ENCODE results near the gene ALDH8A1. TPM values are rescaled to one million over a fixed set of nuclear protein-coding genes. Genes with fewer than 3 reads are reported as not detected.

ALDH8A1 gene
- total RNA-seq, 1 donor from 2014 or later: 1.1 TPM

GRCh38 chr6:134959603-134960002 is 9.7 kb upstream of the ALDH8A1 start:
- no peaks in the 10 kb centered on the region for H3K36me3 ChIP-seq (ENCODE audit: control insufficient read depth, insufficient read depth, low read length)
- no peak for FAIRE-seq
- TF ChIP-seq CTCF (IDR thresholded peaks at IDR 0.05; ENCODE audit: insufficient read depth, low read length, severe bottlenecking): no peak
- H3K4me3 ChIP-seq (ENCODE audit: low read depth, low read length): no peak overlapping the region
- H3K27me3 ChIP-seq (ENCODE audit: control insufficient read depth, insufficient read depth, low read length): no peaks in the 10 kb centered on the region
- DNase-seq (ENCODE audit: low read depth): no peak

- no peaks in the 10 kb centered on the region for H3K36me3 ChIP-seq (ENCODE audit: control insufficient read depth, insufficient read depth, low read length)
- no peak overlapping the region for H3K4me3 ChIP-seq (ENCODE audit: low read depth, low read length)
- no peak for TF ChIP-seq CTCF (IDR thresholded peaks at IDR 0.05; ENCODE audit: insufficient read depth, low read length, severe bottlenecking)
- H3K27me3 ChIP-seq (ENCODE audit: control insufficient read depth, insufficient read depth, low read length): no peaks in the 10 kb centered on the region
- no peak for DNase-seq (ENCODE audit: low read depth)
- FAIRE-seq: no peak
Measured at GRCh38 chr6:134956676-134957075, 6.8 kb upstream of the ALDH8A1 start.

GRCh38 chr6:134956032-134956431 is 6.1 kb upstream of the ALDH8A1 start:
- H3K36me3 ChIP-seq (ENCODE audit: control insufficient read depth, insufficient read depth, low read length): no peaks in the 10 kb centered on the region
- FAIRE-seq: no peak
- TF ChIP-seq CTCF (IDR thresholded peaks at IDR 0.05; ENCODE audit: insufficient read depth, low read length, severe bottlenecking): no peak

GRCh38 chr6:134954272-134955000 is 4.5 kb upstream of the ALDH8A1 start:
- no peak for DNase-seq (ENCODE audit: low read depth)
- TF ChIP-seq CTCF (IDR thresholded peaks at IDR 0.05; ENCODE audit: insufficient read depth, low read length, severe bottlenecking): no peak
- FAIRE-seq: no peak
- H3K4me3 ChIP-seq (ENCODE audit: low read depth, low read length): no peak overlapping the region
- H3K36me3 ChIP-seq (ENCODE audit: control insufficient read depth, insufficient read depth, low read length): no peaks in the 10 kb centered on the region
- H3K27me3 ChIP-seq (ENCODE audit: control insufficient read depth, insufficient read depth, low read length): no peaks in the 10 kb centered on the region

More at GRCh38 chr6:134956032-134956431, 6.1 kb upstream of the ALDH8A1 start:
- no peak for DNase-seq (ENCODE audit: low read depth)
- no peak overlapping the region for H3K4me3 ChIP-seq (ENCODE audit: low read depth, low read length)
- no peaks in the 10 kb centered on the region for H3K27me3 ChIP-seq (ENCODE audit: control insufficient read depth, insufficient read depth, low read length)

- no peak for DNase-seq (ENCODE audit: low read depth)
- FAIRE-seq: no peak
Measured at GRCh38 chr6:134951494-134952263, 1.8 kb upstream of the ALDH8A1 start.

More at GRCh38 chr6:134951494-134952263, 1.8 kb upstream of the ALDH8A1 start:
- Histone ChIP-seq H3K4me3 (ENCODE audit: low read depth, low read length) (no peak overlapping the region), H3K27me3 (ENCODE audit: control insufficient read depth, insufficient read depth, low read length) (no peaks in the 10 kb centered on the region), H3K36me3 (ENCODE audit: control insufficient read depth, insufficient read depth, low read length) (no peaks in the 10 kb centered on the region)
- no peak for TF ChIP-seq CTCF (IDR thresholded peaks at IDR 0.05; ENCODE audit: insufficient read depth, low read length, severe bottlenecking)
